Right forelimb (tissue), 1 donor: ENCODE measurements around the gene ERBIN.
A peak's percentile ranks its signal among the peaks of the same experiment; 100 is the strongest.
"Not testable (repeated sequence)": the region's sequence is repeated elsewhere in the genome, so short reads cannot be mapped to it uniquely, and the experiment has no call there.

Source experiments
- DNase-seq: peaks from one replicate; pipeline ENCODE4 v3.0.0-alpha.2; 2018

ERBIN gene, protein sequence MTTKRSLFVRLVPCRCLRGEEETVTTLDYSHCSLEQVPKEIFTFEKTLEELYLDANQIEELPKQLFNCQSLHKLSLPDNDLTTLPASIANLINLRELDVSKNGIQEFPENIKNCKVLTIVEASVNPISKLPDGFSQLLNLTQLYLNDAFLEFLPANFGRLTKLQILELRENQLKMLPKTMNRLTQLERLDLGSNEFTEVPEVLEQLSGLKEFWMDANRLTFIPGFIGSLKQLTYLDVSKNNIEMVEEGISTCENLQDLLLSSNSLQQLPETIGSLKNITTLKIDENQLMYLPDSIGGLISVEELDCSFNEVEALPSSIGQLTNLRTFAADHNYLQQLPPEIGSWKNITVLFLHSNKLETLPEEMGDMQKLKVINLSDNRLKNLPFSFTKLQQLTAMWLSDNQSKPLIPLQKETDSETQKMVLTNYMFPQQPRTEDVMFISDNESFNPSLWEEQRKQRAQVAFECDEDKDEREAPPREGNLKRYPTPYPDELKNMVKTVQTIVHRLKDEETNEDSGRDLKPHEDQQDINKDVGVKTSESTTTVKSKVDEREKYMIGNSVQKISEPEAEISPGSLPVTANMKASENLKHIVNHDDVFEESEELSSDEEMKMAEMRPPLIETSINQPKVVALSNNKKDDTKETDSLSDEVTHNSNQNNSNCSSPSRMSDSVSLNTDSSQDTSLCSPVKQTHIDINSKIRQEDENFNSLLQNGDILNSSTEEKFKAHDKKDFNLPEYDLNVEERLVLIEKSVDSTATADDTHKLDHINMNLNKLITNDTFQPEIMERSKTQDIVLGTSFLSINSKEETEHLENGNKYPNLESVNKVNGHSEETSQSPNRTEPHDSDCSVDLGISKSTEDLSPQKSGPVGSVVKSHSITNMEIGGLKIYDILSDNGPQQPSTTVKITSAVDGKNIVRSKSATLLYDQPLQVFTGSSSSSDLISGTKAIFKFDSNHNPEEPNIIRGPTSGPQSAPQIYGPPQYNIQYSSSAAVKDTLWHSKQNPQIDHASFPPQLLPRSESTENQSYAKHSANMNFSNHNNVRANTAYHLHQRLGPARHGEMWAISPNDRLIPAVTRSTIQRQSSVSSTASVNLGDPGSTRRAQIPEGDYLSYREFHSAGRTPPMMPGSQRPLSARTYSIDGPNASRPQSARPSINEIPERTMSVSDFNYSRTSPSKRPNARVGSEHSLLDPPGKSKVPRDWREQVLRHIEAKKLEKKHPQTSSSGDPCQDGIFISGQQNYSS (N-terminal part only)

DNA sequence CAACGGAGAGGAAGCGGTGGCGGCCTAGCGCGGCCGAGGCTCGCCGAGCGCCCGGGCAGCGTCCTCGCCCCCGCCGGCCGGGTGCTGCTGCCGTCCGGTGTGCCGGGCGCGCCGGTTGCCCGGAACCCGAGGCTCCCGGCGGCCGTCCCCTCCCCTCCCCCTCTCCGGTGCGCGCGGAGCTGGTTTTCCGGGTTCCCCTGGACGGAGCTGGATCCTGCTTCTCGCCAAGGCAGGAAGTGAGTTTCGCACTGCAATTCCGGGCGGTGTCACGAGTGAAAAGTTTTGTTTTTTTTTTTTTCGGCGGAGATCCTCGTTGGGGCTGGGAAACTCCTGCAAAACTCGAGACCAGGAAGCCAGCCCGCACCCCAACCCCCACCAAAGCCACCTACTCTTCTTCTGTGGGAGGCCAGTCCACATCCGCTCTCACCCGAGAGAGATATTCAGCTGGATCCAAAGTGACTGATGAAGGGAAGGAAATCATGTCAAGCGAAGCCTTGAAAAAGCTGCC lies at the start of gene ERBIN:
ERBIN (plus strand) TSS at position 300 of the 508 bp plus-strand sequence. CDS start 66,144 bp downstream, outside the sequence.
- DNase-seq, result peak; percentile 83

DNA sequence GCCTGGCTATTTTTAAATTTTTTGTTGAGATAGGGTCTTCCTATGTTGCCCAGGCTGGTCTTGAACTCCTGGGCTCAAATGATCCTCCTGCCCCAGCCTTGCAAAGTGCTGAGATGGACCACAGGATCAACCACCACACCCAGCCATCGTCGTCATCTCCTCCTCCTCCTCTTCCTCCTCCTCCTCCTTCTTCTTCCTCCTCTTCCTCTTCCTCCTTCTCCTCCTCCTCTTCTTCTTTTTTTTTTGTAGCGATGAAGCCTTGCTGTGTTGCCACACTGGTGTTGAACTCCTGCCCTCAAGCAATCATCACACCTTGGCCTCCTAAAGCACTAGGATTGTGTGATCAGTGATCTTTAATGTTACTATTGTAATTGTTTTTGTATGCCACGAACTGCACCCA lies 49.4 kb upstream of the ERBIN start:
- DNase-seq, result no peak

DNA sequence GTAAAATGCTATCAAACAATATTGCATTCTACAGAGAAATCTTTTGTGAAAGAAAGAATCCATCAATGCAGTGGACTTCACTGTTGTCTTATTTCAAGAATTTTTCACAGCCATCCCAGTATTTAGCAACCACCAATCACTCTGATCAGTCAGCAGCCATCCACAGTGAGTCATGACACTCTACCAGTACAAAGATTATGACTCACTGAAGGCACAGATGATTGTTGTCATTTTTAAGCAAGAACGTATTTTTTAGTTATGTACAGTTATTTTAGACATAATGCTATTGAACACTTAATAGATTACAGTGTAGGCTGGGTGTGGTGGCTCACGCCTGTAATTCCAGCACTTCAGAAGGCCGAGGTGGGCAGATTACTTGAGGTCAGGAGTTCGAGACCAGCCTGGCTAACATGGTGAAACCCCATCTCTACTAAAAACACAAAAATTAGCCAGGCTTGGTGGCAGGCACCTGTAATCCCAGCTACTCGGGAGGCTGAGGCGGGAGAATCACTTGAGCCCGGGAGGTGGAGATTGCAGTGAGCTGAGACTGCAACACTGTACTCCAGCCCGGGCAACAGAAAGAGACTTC lies 46.6 kb upstream of the ERBIN start:
- not testable (repeated sequence) for DNase-seq

DNA sequence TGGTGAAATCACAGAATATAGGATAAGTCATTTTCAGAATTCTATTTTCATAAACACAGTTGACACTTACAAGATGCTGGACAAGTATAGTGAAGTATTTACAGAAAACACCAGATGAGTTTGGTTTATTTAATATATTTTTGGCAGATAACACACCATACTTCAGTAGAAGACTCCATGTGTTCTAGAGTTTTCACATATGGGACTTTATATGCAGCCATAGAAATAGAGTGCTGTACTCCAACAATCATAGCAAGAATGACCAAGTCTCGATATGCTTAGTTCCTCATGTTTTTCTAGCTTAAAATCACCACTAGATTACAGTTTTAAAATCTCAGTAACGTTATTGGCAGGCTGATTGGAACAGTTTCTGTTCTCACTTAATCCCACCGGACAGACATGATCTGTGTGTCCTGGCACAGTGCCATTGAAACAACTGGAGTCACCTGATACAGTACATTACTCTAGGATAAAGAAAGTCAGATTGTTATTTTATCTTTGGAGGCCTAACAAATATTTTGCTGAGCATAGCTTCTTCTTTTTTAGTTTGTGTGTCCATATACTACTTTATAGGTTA lies 45.8 kb upstream of the ERBIN start:
- DNase-seq, result no peak

DNA sequence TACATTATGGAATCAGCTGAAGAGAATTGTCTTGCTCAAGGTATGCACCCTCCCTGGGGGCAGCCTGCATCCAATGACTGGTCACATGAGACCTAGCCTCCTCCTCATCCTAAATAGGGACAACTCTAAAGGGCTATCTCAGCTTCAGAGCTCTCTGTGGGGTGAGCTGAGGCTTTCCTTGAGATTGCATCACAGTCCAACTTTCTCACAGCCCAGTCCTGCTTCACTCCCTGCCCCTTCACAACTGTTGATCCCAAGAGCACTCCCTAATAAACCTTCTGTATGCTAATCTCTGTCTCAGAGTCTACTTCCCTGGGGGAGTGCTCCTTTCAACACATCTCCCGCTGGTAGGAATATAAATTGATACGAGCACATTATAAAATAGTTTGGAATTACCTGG lies 44.1 kb upstream of the ERBIN start:
- DNase-seq, result no peak

DNA sequence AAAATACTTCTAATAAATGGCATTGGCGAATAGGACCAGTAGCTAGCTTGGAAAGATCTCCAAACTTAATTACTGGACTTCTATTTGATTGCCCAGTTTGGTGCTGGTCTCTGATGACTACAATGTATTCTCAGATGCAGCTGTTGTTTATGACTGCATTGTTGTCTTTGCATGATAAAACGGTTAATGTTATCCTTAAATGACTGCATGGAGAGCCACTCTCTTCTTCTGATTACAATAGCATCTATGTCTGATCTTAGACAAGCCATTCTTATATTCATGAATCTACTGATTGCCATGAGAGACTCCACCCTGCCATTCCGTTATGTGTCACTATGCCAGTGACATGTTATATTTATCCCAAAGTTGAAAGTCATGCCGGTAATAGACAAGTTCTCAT lies 42.9 kb upstream of the ERBIN start:
- DNase-seq, result no peak

DNA sequence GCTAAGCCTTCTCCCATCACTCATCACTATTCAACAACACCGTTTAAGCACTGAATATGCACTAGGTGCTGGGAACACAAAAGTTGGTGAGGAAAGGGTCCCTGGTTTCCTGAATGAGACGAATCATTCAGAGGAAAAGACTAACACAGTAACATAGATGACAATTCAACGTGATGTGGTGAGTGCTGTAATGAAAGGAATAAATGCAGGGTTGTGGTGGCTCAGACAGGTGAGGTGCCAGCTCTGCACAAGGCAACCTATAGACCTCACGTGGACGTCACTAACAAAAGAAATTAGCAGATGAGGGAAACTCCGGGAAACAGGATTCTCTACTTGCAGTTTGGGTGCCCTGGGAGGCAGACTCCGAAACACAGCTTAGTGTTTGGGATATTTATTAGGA lies 40.0 kb upstream of the ERBIN start:
- DNase-seq, result no peak

DNA sequence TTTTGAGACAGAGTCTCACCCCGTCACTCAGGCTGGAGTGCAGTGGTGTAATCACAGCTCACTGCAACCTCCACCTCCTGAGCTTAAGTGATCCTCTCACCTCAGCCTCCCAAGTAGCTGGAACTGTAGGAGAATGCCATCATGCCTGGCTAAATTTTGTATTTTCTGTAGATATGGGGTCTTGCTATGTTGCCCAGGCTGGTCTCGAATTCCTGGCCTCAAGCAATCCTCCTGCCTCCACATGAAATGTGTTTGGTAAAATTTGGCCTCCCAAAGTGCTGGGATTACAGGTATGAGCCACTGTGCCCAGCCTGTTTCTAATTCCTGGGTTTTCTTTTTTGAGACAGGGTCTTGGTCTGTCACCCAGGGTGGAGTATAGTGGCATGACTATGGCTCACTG lies 34.4 kb upstream of the ERBIN start:
- not testable (repeated sequence) for DNase-seq

DNA sequence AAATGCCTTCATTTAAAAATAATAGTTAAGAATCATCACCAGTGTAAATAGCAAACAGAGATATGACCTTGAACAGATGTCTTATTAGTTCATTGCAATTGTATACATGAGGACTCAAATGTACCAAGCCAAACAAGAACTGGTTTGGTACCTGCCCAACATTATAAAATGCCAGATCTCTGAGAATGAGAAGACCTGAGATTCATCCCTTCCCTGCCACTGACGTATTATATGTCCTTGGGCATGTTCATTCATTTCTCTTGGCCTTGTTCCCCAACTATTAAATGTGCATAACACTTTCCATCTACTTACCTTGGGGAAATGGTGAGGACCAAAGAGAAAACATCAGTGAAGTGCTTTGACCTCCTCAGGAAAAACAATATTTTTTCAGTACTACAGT lies 33.6 kb upstream of the ERBIN start:
- DNase-seq, result no peak

DNA sequence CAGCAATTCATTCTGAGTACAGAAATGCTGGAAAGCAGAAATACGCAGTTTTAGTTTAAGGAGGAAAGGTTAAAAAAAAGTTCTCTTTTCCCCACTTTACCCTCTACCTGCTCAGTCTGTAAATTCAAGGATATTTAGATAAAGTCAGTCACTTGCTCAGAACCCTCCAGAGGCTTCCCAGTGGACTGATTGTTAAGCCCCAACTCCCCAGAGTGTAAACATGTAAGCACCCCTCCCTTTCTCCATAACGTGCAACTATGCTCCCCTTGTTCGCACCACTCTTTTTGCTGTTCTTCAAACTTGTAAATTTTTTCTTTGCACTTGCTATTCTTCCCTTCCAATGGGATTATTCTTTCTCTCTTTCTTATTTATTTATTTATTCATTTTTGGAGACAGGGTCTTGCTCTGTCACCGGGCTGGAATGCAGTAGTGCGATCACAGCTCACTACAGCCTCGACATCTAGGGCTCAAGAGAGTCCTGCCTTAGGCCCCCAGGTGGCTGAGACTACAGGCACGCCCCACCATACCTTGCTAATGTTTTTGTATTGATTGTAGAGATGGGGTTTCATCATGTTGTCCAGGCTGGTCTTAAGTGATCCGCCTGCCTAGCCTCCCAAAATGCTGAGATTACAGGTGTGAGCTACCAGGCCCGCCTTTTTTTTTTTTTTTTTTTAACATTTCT lies 32.5 kb upstream of the ERBIN start:
- no peak for DNase-seq

DNA sequence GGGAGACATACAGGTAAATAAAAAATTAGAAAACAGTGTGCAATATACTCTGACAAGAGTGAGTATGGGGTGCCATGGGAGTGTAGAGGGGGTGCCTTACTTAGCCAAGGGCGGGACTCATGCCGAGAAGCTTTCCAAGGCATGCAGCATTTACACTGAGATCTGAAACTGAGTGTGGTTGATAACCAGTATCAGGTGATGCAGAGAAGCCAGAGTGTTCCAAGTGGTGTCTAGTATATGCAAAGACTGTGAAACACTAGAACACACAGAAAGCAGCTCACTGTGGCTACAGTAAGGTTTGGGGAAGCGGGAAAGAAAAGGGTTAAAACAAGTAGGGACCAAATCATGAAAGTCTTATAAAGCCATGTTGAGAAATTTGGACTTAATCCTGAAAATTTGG lies 30.5 kb upstream of the ERBIN start:
- no peak for DNase-seq

DNA sequence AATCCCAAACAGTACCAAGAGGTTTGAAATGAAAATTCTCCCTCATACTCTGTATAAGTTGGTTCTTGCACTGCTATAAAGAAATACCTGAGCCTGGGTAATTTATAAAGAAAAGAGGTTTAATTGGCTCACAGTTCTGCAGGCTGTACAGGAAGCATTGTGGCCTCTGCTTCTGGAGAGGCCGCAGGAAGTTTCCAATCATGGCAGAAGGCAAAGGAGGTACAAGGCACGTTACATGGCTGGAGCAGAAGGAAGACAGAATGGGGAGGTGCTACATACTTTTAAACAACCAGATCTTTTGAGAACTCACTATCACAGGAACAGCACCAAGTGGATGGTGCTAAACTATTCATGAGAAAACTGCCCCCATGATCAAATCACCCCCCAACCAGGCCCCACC lies 25.6 kb upstream of the ERBIN start:
- DNase-seq, result no peak

DNA sequence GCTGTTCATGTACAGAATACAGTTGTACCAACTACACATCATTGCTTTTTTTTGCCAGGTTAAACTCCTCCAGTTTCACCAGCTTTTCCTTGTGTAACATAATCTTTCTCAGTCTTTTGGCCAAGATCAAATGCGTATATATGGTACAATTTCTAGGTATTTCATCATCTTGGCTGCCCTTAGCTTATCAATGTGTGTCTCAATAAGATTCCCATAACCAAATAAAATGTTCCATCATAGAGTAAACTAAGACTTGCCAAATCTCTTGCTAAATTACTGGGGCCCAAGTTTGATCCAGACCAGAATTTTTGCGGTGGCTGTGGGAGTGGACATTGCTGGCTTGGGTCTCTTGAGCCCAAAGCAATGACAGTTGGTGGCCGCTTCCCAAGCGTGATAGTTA lies 24.3 kb upstream of the ERBIN start:
- DNase-seq, result no peak

DNA sequence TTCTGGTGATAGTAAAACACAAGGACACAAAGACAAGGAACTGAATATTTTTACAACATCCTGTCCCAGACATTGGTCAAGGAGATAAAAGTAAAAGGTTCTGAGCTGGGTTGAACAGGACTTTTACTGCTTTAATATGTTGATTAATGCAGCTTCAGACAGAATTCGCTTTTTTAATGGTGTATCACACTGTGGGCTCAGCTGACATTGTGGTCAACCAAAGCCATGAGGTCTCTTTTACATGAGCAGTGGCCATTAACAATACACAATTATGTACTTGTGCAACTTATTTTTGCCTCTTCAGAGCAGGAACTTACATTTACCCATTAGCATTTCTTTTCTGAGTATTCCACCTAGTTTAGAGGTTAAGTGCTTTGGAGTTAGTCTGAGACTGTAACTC lies 22.8 kb upstream of the ERBIN start:
- DNase-seq, result no peak

DNA sequence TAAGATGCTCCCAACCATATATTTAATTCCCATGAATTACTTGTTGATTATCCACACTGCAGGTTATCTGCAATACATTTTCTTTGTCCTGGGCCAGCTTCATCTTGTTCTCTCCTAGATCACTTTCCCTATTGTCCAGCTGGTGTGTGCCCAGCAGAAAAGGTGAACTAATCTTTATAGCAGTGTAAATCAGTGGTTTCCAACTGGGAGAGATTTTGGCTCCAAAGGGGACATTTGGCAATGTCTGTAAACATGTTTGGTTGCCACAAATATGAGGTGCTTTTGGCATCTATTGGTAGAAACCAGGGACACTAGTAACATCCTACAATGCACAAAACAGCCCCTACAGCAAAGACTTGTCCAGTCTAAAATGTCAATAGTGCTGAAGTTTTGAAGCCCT lies 20.1 kb upstream of the ERBIN start:
- no peak for DNase-seq

DNA sequence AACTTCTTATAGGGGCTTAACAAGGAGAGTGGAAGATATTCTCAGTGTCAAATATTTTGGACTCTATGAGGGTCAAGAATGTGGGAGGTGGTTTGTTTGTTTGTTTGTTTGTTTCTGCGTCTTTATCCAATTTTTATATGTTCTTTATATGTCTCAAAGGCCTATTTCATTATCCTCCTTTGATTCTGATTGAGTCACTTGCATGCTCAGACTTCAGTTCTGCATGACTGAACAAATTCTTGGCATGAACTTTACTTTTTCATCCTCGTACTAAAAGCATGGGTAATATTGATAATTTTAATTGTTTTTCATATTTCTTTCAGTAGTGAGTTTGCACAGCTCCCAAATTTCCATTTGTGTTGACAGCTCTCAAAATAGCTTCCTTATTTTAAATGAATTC lies 19.2 kb upstream of the ERBIN start:
- no peak for DNase-seq

DNA sequence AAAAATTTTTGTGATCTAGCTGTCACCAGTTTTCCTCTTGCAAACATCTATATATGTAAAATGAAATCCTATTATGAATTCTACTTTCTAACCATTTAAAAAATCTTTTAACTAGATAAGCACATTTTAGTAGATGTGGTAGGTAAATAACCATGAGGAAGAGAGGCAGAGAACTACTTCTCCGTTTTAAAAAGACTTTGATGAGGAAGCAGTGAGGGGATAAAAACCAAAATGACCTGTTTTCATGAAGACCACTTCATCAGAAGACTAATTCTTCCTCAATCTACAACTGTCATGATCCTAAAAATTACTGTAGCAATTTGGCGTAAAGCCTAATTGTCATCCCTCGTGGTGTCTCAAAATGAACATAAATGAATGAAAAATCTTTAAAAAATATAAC lies 15.7 kb upstream of the ERBIN start:
- DNase-seq, result no peak

DNA sequence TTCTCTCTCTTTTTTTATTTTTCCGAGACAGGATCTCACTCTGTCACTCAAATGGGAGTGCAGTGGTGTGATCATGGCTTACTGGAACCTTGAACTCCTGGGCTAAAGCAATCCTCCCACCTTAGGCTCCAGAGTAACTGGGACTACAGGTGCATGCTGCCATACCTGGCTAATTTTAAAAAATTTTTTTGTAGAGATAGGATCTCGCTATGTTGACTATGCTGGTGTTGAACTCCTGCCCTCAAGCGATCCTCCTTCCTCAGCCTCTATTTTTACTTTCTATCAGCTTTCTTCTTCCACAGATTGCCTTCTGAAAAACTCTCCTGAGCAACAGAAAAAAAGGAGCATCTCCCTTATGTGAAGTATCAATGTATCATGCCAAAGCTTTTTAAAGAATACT lies 14.1 kb upstream of the ERBIN start:
- DNase-seq, result no peak

DNA sequence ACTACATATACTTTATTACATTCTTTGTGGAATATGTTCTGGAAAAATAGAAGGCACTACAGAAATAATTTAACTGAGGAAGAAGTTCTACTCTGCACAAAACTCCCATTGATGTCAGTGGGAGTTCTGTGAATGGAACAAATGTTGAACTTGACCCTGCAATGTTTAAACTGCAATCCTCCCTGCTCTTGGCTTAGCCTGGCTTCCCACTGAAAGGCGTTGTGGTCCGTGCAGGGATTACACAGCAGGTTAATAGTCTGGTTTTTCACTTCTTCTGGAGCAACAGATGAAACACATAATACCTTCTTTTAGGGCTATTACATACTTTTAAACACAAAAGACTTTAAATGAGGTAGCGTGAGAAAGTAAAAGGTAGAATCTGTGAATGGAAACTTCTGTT lies 12.9 kb upstream of the ERBIN start:
- DNase-seq, result no peak

DNA sequence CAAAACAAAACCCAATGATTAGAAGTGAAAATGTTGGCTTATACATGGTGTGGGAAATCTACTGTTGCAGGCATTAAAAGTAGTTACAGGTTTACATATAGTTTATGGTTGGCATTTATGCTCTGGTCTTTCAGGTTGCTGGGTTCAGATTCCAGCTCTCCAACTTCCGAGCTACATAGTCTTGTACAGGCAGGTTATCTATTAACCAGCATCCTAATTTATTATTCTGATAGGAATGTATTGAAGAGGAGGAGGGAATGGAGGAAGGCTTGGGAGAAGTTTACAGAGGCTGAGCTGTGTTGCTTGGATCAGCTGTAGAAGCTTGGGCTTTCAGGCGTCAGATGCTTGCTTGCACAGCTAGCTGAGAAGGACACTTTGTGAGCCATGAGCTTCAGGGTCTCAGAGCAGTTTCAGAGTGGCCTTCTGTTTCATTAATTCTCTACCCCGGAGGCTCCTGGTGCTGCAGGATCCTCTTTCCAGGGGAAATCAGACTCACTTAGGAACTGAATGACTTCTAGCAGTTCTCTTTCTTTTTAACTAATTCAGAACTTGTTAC lies 11.7 kb upstream of the ERBIN start:
- DNase-seq, result no peak

DNA sequence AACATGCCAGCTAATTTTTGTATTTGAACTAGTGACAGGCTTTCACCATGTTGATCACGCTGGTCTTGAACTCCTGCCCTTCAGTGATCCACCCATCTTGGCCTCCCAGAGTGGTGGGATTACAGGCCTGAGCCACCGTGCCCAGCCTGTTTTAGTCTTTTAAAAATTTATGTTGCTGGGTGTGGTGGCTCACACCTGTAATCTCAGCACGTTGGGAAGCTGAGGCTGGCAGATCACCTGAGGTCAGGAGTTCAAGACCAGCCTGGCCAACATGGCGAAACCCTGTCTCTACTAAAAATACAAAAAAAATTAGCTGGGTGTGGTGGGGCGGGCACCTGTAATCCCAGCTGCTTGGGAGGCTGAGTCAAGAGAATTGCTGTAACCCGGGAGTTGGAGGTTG lies 10.7 kb upstream of the ERBIN start:
- DNase-seq, result not testable (repeated sequence)
